ENCODE measurements around the gene RCOR3. TPM values are rescaled to one million over a fixed set of nuclear protein-coding genes. Genes with fewer than 3 reads are reported as not detected.

Gene RCOR3
- total RNA-seq, 1 donor from 2014 or later: 46.7 TPM

DNA sequence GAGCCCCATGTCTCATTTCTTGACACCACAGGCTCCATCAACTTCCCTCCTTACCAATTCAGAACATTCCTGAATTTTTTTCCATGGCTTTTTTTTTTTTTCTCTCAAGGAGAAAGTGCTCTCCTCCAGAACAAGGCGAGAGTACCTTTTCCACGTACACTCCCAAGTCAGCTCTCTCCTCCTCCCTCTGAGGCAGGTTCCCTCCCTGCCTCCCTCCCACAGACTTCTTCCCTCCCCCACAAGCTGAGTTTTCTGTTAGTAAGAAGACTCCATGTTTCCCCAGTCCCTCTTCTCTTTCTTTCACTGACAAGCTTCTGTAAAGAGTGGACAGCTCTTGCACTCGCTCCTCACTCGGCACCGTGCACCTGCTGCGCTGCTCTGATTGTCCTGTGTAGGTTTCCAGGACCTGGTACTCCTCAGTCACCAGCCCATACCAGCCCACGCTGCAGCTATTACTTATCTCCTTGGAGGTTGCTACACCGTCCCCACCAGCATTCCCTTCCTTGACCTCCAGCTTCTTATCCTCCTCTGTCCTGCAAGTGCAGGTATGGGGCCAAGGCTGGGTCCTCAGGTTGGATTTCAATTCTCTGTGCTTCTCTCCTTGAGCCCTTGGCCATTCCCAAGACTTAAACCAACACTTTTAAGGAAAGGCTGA lies 71.2 kb downstream of the RCOR3 start:
- intact Hi-C loops (cut with DNase I): no loop called here
- no peak overlapping the region for H3K4me3 ChIP-seq

DNA sequence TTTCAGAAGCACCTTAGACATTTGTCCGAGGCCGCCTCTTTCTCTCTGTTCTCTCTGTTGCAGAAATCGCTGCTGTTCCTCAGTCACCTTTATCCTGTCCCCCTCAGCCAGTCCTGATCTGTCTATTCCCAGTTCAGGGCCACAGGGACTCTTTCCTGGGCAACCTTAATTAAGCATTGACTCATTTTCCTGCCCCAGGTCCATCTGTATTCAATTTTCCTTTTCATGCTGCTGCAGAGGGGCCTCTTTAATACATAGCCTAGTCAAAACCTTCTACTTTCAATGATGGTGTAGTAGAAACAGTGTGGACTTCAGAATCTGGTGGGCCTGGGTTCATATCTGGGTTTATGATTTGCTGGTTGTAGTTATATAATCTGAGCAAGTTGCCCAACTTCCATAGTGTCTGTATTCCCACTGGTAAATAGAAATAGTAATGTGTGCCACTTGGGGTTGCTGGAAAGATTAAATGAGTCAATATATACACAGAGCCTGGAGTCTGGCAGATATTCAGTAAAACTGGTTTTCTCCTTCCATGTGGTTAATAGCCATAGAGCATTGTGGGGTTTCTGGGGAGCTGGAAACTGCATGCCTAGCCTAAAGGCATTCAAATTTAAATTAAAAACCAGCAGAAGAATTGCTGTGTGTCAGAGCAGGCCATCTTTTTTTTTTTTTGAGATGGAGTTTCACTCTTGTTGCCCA lies 72.0 kb downstream of the RCOR3 start:
- no peaks in the 10 kb centered on the region for H3K36me3 ChIP-seq
- DNase-seq (no peak), ATAC-seq (no peak)
- no peaks in the 10 kb centered on the region for H3K9me3 ChIP-seq
- TF ChIP-seq, protein P1, sequence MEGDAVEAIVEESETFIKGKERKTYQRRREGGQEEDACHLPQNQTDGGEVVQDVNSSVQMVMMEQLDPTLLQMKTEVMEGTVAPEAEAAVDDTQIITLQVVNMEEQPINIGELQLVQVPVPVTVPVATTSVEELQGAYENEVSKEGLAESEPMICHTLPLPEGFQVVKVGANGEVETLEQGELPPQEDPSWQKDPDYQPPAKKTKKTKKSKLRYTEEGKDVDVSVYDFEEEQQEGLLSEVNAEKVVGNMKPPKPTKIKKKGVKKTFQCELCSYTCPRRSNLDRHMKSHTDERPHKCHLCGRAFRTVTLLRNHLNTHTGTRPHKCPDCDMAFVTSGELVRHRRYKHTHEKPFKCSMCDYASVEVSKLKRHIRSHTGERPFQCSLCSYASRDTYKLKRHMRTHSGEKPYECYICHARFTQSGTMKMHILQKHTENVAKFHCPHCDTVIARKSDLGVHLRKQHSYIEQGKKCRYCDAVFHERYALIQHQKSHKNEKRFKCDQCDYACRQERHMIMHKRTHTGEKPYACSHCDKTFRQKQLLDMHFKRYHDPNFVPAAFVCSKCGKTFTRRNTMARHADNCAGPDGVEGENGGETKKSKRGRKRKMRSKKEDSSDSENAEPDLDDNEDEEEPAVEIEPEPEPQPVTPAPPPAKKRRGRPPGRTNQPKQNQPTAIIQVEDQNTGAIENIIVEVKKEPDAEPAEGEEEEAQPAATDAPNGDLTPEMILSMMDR (IDR thresholded peaks at IDR 0.05): no peak
- H3K4me1 ChIP-seq: peaks cover 19% of the 10 kb centered on the region
- no peak overlapping the region for H3K4me3 ChIP-seq
- intact Hi-C loops (cut with DNase I): no loop called here
- H3K27me3 ChIP-seq: no peaks in the 10 kb centered on the region
- H3K27ac ChIP-seq: no peak overlapping the region

More for the DNA sequence above, 71.2 kb downstream of the RCOR3 start:
- Histone ChIP-seq H3K27me3 (no peaks in the 10 kb centered on the region), H3K36me3 (no peaks in the 10 kb centered on the region), H3K4me1 (peaks cover 15% of the 10 kb centered on the region), H3K27ac (no peak overlapping the region), H3K9me3 (no peaks in the 10 kb centered on the region)
- DNase-seq: no peak
- no peak for ATAC-seq
- TF ChIP-seq, protein P1 (IDR thresholded peaks at IDR 0.05): no peak

DNA sequence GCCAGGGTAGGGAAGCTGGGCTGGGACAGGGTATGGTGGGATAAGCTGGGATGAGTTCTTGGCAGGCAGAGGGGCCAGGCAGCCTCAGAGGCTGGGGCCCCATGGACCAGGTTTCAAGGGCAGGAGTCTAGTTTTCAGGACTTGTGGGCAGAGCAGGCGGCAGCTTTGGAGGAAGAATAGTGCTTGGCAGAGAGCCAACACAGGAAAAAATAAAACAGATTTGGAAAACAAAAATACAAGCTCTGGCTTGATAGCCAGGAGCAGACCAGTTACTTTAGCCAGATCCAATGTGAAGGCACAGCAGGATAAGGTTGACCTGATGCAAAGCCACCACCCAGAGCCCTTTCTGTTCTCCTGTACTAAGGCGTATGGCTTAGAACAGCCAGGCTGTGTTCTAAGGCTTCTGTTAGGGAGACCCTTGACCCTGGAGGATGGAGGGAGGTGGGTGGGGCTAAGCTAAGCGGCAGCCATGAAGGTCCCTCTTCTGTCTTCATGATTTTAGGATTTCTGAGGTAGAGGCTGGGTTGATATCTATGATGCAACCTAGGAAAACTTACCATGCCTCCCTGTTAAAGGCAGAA lies 73.0 kb downstream of the RCOR3 start:
- no peak overlapping the region for H3K4me3 ChIP-seq
- no peaks in the 10 kb centered on the region for H3K9me3 ChIP-seq
- TF ChIP-seq, protein P1 (IDR thresholded peaks at IDR 0.05): no peak
- peaks cover 20% of the 10 kb centered on the region for H3K4me1 ChIP-seq
- intact Hi-C loops (cut with DNase I): no loop called here
- no peaks in the 10 kb centered on the region for H3K27me3 ChIP-seq
- no peak for DNase-seq
- ATAC-seq: no peak
- no peak overlapping the region for H3K27ac ChIP-seq
- H3K36me3 ChIP-seq: no peaks in the 10 kb centered on the region

DNA sequence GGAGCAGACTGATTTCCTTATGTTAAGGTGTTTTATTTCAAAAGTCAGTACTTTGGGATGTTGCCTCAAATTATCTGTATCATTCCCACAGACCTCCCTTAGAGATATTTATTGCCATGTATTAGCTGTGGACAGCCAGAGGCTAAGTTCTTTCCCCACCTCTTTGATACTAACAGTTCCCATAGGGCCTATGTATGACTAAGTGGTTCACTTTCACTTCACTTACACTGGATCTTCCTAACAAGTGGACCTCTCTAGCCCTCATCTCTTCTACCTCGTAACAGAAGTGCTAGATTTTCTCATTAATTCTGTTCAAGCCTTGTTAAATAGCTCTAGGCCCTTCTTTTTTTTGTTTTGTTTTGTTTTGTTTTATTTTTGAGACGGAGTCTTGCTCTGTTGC lies 73.7 kb downstream of the RCOR3 start:
- intact Hi-C loops (cut with DNase I): no loop called here

DNA sequence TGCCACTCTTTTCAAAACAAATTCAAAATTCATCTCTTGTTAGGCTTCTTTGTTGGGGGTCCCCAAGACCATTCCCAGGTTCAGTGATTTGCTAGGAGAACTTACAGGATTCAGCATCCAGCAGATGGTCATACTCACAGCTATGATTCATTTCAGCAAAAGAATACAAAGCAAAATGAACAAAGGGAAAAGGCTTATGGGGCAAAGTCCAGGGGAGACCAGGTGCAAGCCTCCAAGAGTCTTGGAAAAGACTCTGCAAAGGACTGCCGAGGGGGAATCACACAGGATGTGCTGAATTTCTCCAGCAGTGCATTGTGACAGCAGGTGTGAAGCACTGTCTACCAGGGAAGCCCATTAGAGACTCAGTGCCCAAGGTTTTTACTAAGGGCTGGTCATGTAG lies 74.7 kb downstream of the RCOR3 start:
- H3K36me3 ChIP-seq: no peaks in the 10 kb centered on the region
- H3K4me3 ChIP-seq: no peak overlapping the region
- H3K4me1 ChIP-seq: peaks cover 13% of the 10 kb centered on the region
- H3K27me3 ChIP-seq: no peaks in the 10 kb centered on the region
- no peak overlapping the region for H3K27ac ChIP-seq
- no peaks in the 10 kb centered on the region for H3K9me3 ChIP-seq
- intact Hi-C loops (cut with DNase I): no loop called here
- ATAC-seq (no peak), DNase-seq (no peak)
- TF ChIP-seq, protein P1 (IDR thresholded peaks at IDR 0.05): no peak

More for the DNA sequence above, 73.7 kb downstream of the RCOR3 start:
- Histone ChIP-seq H3K36me3 (no peaks in the 10 kb centered on the region), H3K4me1 (peaks cover 20% of the 10 kb centered on the region), H3K27me3 (no peaks in the 10 kb centered on the region), H3K4me3 (no peak overlapping the region), H3K9me3 (no peaks in the 10 kb centered on the region), H3K27ac (no peak overlapping the region)
- ATAC-seq: no peak
- TF ChIP-seq, protein P1 (IDR thresholded peaks at IDR 0.05): no peak
- no peak for DNase-seq

All from upper lobe of right lung (tissue), 1 donor.